SK-N-SH (cell line): Measurements from ENCODE around the gene OGFR. TPM values are rescaled to one million over a fixed set of nuclear protein-coding genes. Genes with fewer than 3 reads are reported as not detected.

ENCODE experiments used
- CTCF ChIA-PET: fragments of 300-600, 350-600 bp; formaldehyde crosslinking; extraction: SDS; loops from one replicate; lab custom pipeline; 2021; lab: Yijun Ruan, JAX
- POLR2A ChIA-PET: fragments of 350-600 bp; sonication (Branson Sonifier 250); formaldehyde crosslinking; extraction: SDS; loops from one replicate; lab custom pipeline; 2020; ENCODE audit warnings: antibody characterized with exemption, inconsistent platforms; lab: Yijun Ruan, JAX
- DNase-seq: peaks from one replicate; pipeline ENCODE4 v3.0.0; 2012
- H2AFZ ChIP-seq: fragments of 200-600 bp; sonication (generic); 2 replicates; pipeline ENCODE4 v1.8.1; 2016; ENCODE audit warnings: antibody characterized with exemption, mild to moderate bottlenecking, low read depth
- H3F3A ChIP-seq: fragments of 200-600 bp; sonication (generic); replicated peaks from 2 replicates; pipeline ENCODE3; 2016; ENCODE audit warnings: antibody characterized with exemption, mild to moderate bottlenecking; ENCODE audit not compliant: insufficient read depth
- H3K27ac ChIP-seq, 2 experiments: fragments of 200-500 bp in 1 of 2; fragments of 200-600 bp in 1 of 2; sonication (Bioruptor generic) in 1 of 2; sonication (generic), shearing (Covaris generic) in 1 of 2; 2 replicates each; pipeline versions ENCODE4 v1.5.1 to v1.6.1; 2014 to 2016; ENCODE audit warnings: low read depth in 2 of 2, inconsistent platforms in 1 of 2, low read length in 1 of 2, mild to moderate bottlenecking in 1 of 2, mixed read lengths in 1 of 2
- H3K27me3 ChIP-seq: fragments of 200-600 bp; sonication (generic), shearing (Covaris generic); 2 replicates; pipeline ENCODE4 v1.6.1; 2016; ENCODE audit warnings: mixed run types; ENCODE audit not compliant: insufficient read depth
- H3K36me3 ChIP-seq, 2 experiments: fragments of 200-500 bp in 1 of 2; fragments of 200-600 bp in 1 of 2; sonication (Bioruptor generic) in 1 of 2; sonication (generic) in 1 of 2; replicated peaks in 1 of 2; 2 replicates each; pipeline versions ENCODE3 to v1.5.1; 2014 to 2016; ENCODE audit warnings: low read length in 1 of 2, mild to moderate bottlenecking in 1 of 2; ENCODE audit not compliant: insufficient read depth in 2 of 2, control insufficient read depth in 1 of 2
- H3K4me1 ChIP-seq, 2 experiments: fragments of 200-500 bp in 1 of 2; fragments of 200-600 bp in 1 of 2; sonication (Bioruptor generic) in 1 of 2; sonication (generic), shearing (Covaris generic) in 1 of 2; 2 replicates each; pipeline versions ENCODE4 v1.5.1 to v1.6.1; 2014 to 2016; ENCODE audit warnings: low read depth in 1 of 2, low read length in 1 of 2, mixed run types in 1 of 2; ENCODE audit not compliant: insufficient read depth in 2 of 2, control insufficient read depth in 1 of 2
- H3K4me2 ChIP-seq: fragments of 200-600 bp; sonication (generic), shearing (Covaris generic); 2 replicates; pipeline ENCODE4 v1.6.1; 2017; ENCODE audit warnings: mixed run types
- H3K4me3 ChIP-seq, 2 experiments: fragments of 200-500 bp in 1 of 2; fragments of 200-600 bp in 1 of 2; sonication (Bioruptor generic) in 1 of 2; sonication (generic), shearing (Covaris generic) in 1 of 2; 2 replicates each; pipeline versions ENCODE4 v1.5.1 to v1.8.1; 2014 to 2016; ENCODE audit warnings: low read depth in 2 of 2, inconsistent platforms in 1 of 2, low read length in 1 of 2, mild to moderate bottlenecking in 1 of 2, mixed read lengths in 1 of 2, moderate library complexity in 1 of 2
- H3K79me2 ChIP-seq: fragments of 200-600 bp; sonication (generic); 2 replicates; pipeline ENCODE4 v1.8.1; 2017; ENCODE audit warnings: mild to moderate bottlenecking; ENCODE audit not compliant: insufficient read depth
- H3K9ac ChIP-seq: fragments of 200-600 bp; sonication (generic); 2 replicates; pipeline ENCODE4 v1.6.1; 2017; ENCODE audit warnings: mixed run types
- H3K9me2 ChIP-seq: fragments of 200-600 bp; sonication (generic); 2 replicates; pipeline ENCODE4 v1.6.1; 2017; ENCODE audit warnings: mixed run types
- H3K9me3 ChIP-seq: fragments of 200-600 bp; sonication (generic); 2 replicates; pipeline ENCODE4 v1.6.1; 2017; ENCODE audit warnings: mixed run types, mild to moderate bottlenecking, moderate library complexity
- H4K20me1 ChIP-seq: fragments of 200-600 bp; sonication (generic); 2 replicates; pipeline ENCODE4 v1.6.1; 2017; ENCODE audit warnings: mild to moderate bottlenecking, mixed run types; ENCODE audit not compliant: insufficient read depth
- CHD2 ChIP-seq: fragments of 150-350 bp; IDR thresholded peaks from 2 replicates; pipeline ENCODE4 v1.6.1; 2018; ENCODE audit warnings: low read length; ENCODE audit not compliant: partially characterized antibody
- FOXJ3 ChIP-seq: sonication (generic); formaldehyde crosslinking; IDR thresholded peaks from 2 replicates; pipeline ENCODE4 v1.5.1; 2020; ENCODE audit warnings: mild to moderate bottlenecking, missing genetic modification reagents
- MEF2A ChIP-seq: IDR thresholded peaks from 2 replicates; pipeline ENCODE4 v1.4.0; 2012; ENCODE audit warnings: low read depth, borderline replicate concordance
- WGBS: methylation state at CpG from one replicate; pipeline ENCODE4 v1.1.6; 2017; ENCODE audit warnings: low lambda C conversion rate; 5-methylcytosine and 5-hydroxymethylcytosine counted together
- polyA plus RNA-seq, 3 experiments: library from polyadenylated mRNA; depleted of rRNA; stranded (reverse); fragments of >200 nt; gene quantifications; 2 replicates each; pipeline ENCODE4 v1.2.3, GENCODE V29; 2012
- TF ChIP-seq, protein P1 (sequence below): IDR thresholded peaks from 2 replicates; pipeline ENCODE4; 2012
- TF ChIP-seq, protein P2 (sequence below): IDR thresholded peaks from 2 replicates; pipeline ENCODE4 v1.6.1; 2012; ENCODE audit warnings: mild to moderate bottlenecking, low read depth, low read length, moderate library complexity
- TF ChIP-seq, protein P3 (sequence below): IDR thresholded peaks from 2 replicates; pipeline ENCODE4 v1.4.0; 2012; ENCODE audit warnings: low read depth, borderline replicate concordance

OGFR gene
- polyA plus RNA-seq, 1 of the 3 experiments (the other 2 are of a cell fraction): 60.8 TPM

DNA sequence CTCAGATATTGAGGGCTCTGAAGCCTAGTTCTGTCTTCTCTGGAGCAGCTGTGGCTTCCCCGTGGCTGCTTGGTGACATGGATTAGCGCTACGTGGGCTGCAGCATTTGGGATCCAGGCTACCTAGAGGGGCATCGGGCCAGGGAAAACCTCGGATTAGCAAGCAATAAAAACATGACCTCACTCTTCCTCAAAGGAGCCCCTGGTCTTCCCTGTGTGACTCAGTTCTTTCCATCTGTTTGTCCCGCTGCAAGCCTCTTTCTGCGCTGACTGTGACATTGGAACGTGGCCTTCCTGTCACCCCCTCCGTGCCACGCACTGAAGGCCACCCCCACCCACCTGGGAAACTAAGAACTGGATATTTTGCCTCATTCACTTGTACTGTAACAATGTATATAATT, 4.8 kb upstream of the OGFR start (continued):
- TF ChIP-seq, protein P1, sequence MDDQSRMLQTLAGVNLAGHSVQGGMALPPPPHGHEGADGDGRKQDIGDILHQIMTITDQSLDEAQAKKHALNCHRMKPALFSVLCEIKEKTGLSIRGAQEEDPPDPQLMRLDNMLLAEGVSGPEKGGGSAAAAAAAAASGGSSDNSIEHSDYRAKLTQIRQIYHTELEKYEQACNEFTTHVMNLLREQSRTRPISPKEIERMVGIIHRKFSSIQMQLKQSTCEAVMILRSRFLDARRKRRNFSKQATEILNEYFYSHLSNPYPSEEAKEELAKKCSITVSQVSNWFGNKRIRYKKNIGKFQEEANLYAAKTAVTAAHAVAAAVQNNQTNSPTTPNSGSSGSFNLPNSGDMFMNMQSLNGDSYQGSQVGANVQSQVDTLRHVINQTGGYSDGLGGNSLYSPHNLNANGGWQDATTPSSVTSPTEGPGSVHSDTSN: no peak
- TF ChIP-seq FOXJ3 (CRISPR knock-in tag): no peak
- no peak for TF ChIP-seq CHD2
- TF ChIP-seq, protein P2, sequence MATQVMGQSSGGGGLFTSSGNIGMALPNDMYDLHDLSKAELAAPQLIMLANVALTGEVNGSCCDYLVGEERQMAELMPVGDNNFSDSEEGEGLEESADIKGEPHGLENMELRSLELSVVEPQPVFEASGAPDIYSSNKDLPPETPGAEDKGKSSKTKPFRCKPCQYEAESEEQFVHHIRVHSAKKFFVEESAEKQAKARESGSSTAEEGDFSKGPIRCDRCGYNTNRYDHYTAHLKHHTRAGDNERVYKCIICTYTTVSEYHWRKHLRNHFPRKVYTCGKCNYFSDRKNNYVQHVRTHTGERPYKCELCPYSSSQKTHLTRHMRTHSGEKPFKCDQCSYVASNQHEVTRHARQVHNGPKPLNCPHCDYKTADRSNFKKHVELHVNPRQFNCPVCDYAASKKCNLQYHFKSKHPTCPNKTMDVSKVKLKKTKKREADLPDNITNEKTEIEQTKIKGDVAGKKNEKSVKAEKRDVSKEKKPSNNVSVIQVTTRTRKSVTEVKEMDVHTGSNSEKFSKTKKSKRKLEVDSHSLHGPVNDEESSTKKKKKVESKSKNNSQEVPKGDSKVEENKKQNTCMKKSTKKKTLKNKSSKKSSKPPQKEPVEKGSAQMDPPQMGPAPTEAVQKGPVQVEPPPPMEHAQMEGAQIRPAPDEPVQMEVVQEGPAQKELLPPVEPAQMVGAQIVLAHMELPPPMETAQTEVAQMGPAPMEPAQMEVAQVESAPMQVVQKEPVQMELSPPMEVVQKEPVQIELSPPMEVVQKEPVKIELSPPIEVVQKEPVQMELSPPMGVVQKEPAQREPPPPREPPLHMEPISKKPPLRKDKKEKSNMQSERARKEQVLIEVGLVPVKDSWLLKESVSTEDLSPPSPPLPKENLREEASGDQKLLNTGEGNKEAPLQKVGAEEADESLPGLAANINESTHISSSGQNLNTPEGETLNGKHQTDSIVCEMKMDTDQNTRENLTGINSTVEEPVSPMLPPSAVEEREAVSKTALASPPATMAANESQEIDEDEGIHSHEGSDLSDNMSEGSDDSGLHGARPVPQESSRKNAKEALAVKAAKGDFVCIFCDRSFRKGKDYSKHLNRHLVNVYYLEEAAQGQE: no peak

DNA sequence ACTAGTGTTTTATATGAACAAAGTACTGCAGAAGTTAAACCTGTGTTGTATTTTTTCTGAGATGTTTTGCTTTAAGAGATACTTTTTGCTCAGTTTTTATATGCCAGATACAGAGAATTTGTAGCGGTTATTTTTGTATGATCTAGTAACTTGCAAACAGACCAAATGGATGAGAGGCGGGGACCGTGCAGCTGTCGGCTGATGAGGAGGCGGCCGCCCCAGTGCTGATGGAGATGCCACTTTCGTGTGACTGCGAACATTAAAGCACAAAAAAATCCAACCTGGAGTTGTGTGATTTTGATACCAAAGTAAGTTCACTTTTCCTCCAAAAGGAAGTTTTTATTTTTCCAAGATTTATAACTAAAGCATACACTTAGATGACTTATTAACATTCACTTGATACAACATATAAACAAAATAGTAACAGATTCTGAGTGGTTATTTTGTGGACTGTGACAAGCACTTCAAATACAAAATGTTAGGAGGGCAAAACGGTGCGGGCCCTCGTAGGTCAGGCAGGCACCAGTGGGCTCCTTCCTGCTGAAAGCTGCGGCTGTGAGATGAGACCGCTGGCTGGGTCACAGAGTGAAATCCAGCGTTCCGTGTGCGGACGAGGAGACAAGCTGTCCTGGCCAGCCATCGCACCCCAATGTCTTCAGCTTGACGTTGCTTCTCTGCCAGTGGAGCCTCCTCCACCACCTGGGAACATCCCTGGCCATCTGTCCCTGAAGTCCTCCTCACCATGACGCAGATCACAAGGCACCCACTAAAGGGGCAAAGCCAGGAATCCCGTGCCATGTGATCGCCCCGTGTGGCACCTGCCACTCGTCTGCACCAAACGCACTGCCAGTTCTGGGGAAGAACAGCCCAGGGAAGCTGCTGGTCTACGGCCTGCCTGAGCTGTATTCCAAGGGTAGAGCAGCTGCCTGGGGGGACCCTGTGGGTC, 4.0 kb upstream of the OGFR start:
- H3K27me3 ChIP-seq: no peaks in the 10 kb centered on the region
- H3F3A ChIP-seq: peaks cover 17% of the 10 kb centered on the region
- H4K20me1 ChIP-seq: 0 out of 2 replicates have a peak, but pooled peaks cover 8% of the 10 kb centered on the region
- WGBS: 95% methylated on average over 25 of the region's 26 CpGs
- H3K4me3 ChIP-seq: no peak overlapping the region
- H2AFZ ChIP-seq: no peak overlapping the region
- no peak overlapping the region for H3K27ac ChIP-seq
- peaks cover 6 to 18% of the 10 kb centered on the region in 2 experiments; a peak in 2 of 4 replicates for H3K4me1 ChIP-seq
- ChIA-PET POLR2A (no interaction called here), CTCF (interaction anchor here (1.0 kb wide), 1 partner anchor 15 kb away, joined by 4 read pairs; no protein-coding TSS in a partner anchor)
- peaks cover 19 to 35% of the 10 kb centered on the region in 2 experiments for H3K36me3 ChIP-seq
- no peaks in the 10 kb centered on the region for H3K9me2 ChIP-seq
- H3K9ac ChIP-seq: no peak overlapping the region
- no peak overlapping the region for H3K4me2 ChIP-seq
- no peaks in the 10 kb centered on the region for H3K9me3 ChIP-seq
- no peak for TF ChIP-seq MEF2A
- TF ChIP-seq, protein P3, sequence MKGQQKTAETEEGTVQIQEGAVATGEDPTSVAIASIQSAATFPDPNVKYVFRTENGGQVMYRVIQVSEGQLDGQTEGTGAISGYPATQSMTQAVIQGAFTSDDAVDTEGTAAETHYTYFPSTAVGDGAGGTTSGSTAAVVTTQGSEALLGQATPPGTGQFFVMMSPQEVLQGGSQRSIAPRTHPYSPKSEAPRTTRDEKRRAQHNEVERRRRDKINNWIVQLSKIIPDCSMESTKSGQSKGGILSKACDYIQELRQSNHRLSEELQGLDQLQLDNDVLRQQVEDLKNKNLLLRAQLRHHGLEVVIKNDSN: no peak
- peaks cover 21% of the 10 kb centered on the region for H3K79me2 ChIP-seq
- no peak for DNase-seq
